H1 (cell line): ENCODE data around the gene GUCY1A2.

Source experiments
- CREB1 ChIP-seq: IDR thresholded peaks from 2 replicates; pipeline ENCODE4 v1.6.1; 2012; ENCODE audit warnings: inconsistent platforms
- CTCF ChIP-seq, 3 experiments: IDR thresholded peaks; 1 replicate in 2 of 3; 2 replicates in 1 of 3; pipeline versions ENCODE4 v1.5.1 to v1.6.1; 2011; ENCODE audit warnings: low read length in 3 of 3, mild to moderate bottlenecking in 3 of 3, inconsistent platforms in 2 of 3, low read depth in 1 of 3, moderate library complexity in 1 of 3; ENCODE audit not compliant: insufficient read depth in 1 of 3; ENCODE audit errors: control extremely low read depth in 1 of 3
- EZH2 ChIP-seq: fragments of 200-600 bp; sonication (generic); IDR thresholded peaks from 2 replicates; pipeline ENCODE4 v1.7.1; 2012; ENCODE audit warnings: low read depth, mild to moderate bottlenecking, moderate library complexity, low read length, inconsistent platforms; ENCODE audit not compliant: severe bottlenecking
- JUN ChIP-seq: IDR thresholded peaks from 2 replicates; pipeline ENCODE4 v1.6.1; 2011; ENCODE audit warnings: low read depth, mild to moderate bottlenecking, improper control_type of control experiment, low read length
- JUND ChIP-seq: IDR thresholded peaks from 2 replicates; pipeline ENCODE4 v1.6.1; 2011; ENCODE audit warnings: mild to moderate bottlenecking, improper control_type of control experiment, low read length
- KDM1A ChIP-seq: fragments of 200-600, 300-600 bp; sonication (generic); IDR thresholded peaks from 2 replicates; pipeline ENCODE4 v1.7.1; 2016; ENCODE audit warnings: mild to moderate bottlenecking, low read length, borderline replicate concordance
- MAFK ChIP-seq: IDR thresholded peaks from 2 replicates; pipeline ENCODE4 v1.6.1; 2012; ENCODE audit warnings: low read depth, mild to moderate bottlenecking, improper control_type of control experiment, low read length
- MAX ChIP-seq: IDR thresholded peaks from 2 replicates; pipeline ENCODE4 v1.6.1; 2012; ENCODE audit warnings: inconsistent platforms
- POLR2A ChIP-seq, 2 experiments: IDR thresholded peaks; 1 replicate in 1 of 2; 2 replicates in 1 of 2; pipeline ENCODE4 v1.6.1; 2011; ENCODE audit warnings: low read depth in 2 of 2, low read length in 2 of 2, mild to moderate bottlenecking in 2 of 2; ENCODE audit errors: control extremely low read depth in 1 of 2
- RAD21 ChIP-seq, 2 experiments: IDR thresholded peaks in 1 of 2; conservative IDR thresholded peaks in 1 of 2; 2 replicates each; pipeline ENCODE4 v1.6.1; 2011; ENCODE audit warnings: low read depth in 2 of 2, low read length in 2 of 2, improper control_type of control experiment in 1 of 2, inconsistent platforms in 1 of 2, mild to moderate bottlenecking in 1 of 2, moderate library complexity in 1 of 2
- SUZ12 ChIP-seq: fragments of 200-600 bp; sonication (generic); IDR thresholded peaks from 2 replicates; pipeline ENCODE4 v1.6.1; 2012; ENCODE audit warnings: mild to moderate bottlenecking, inconsistent platforms, low read length, moderate library complexity, mixed read lengths
- USF2 ChIP-seq: IDR thresholded peaks from 2 replicates; pipeline ENCODE4 v1.6.1; 2011; ENCODE audit warnings: low read length, improper control_type of control experiment

GRCh38 chr11:107025673-107026072 lies 7.4 kb upstream of the GUCY1A2 start:
- TF ChIP-seq CREB1, result no peak
- no peak for TF ChIP-seq KDM1A
- no peak for TF ChIP-seq MAX
- TF ChIP-seq MAFK, result no peak
- TF ChIP-seq RAD21 (IDR thresholded peaks at IDR 0.05 in 1 of 2, conservative IDR thresholded peaks at IDR 0.05 in 1 of 2; ENCODE audit: low read depth in 2 of 2, low read length in 2 of 2), result no peak
- no peak for TF ChIP-seq CTCF (IDR thresholded peaks at IDR 0.05; ENCODE audit: control extremely low read depth in 1 of 3, insufficient read depth in 1 of 3, low read depth in 1 of 3, low read length in 3 of 3)
- no peak for TF ChIP-seq USF2
- no peak for TF ChIP-seq JUN
- TF ChIP-seq EZH2, result no peak
- TF ChIP-seq POLR2A (IDR thresholded peaks at IDR 0.05; ENCODE audit: control extremely low read depth in 1 of 2, low read depth in 2 of 2, low read length in 2 of 2), result no peak
- no peak for TF ChIP-seq JUND
- TF ChIP-seq SUZ12, result no peak
